Motor neuron (in vitro differentiated cells): ENCODE measurements around the gene CRMP1. TPM values are rescaled to one million over a fixed set of nuclear protein-coding genes. Genes with fewer than 3 reads are reported as not detected.

Experiments
- ATAC-seq, 8 experiments: fragments of 200-7000 bp; cut with Tn5 transposase; replicated peaks in 6 of 8; 2 replicates each; pipeline ENCODE4 v1.8.0; 2021; ENCODE audit warnings: mild to moderate bottlenecking in 8 of 8, moderate library complexity in 8 of 8
- H3K27ac ChIP-seq, 2 donors: fragments of 250-450 bp; sonication (Bioruptor Pico); 2 replicates each; pipeline ENCODE4 v1.9.0; 2021; ENCODE audit warnings: antibody characterized with exemption in 2 of 2, mild to moderate bottlenecking in 2 of 2, moderate library complexity in 1 of 2
- H3K4me1 ChIP-seq, 2 donors: fragments of 250-450 bp; sonication (Bioruptor Pico); replicated peaks in 1 of 2; 2 replicates each; pipeline ENCODE4 v1.6.1; 2021; ENCODE audit warnings: antibody characterized with exemption in 2 of 2, mild to moderate bottlenecking in 2 of 2, moderate library complexity in 1 of 2
- H3K4me3 ChIP-seq, 5 donors: fragments of 250-450 bp; sonication (Bioruptor Pico); 2 replicates each; pipeline ENCODE4 v1.9.0; 2021; ENCODE audit warnings: antibody characterized with exemption in 5 of 5, mild to moderate bottlenecking in 5 of 5, moderate library complexity in 4 of 5
- WGBS, 10 experiments: fragments of 450-650 bp; shearing (Covaris generic); methylation state at CpG; one replicate each; pipeline ENCODE4 v1.0.0; 2022; 5-methylcytosine and 5-hydroxymethylcytosine counted together
- in situ Hi-C, 9 experiments: fragments of 400-800 bp; cut with MboI; loops; one replicate each; pipeline ENCODE4 v1.15.0; 2021; ENCODE audit warnings: low sequenced_read_pairs in 9 of 9, low pct_unique_long_range_greater_than_20kb in 2 of 9; ENCODE audit not compliant: unreplicated experiment in 9 of 9
- total RNA-seq, 8 experiments: library from RNA; unstranded; fragments of 300-600 nt; gene quantifications; 2 replicates each; pipeline versions ENCODE4 v1.2.3 to v1.2.4, GENCODE V29; 2022

Gene CRMP1
- total RNA-seq, 8 experiments from 2014 or later: 3.9 to 468 (median 276) TPM

- ATAC-seq: no peak
- H3K27ac ChIP-seq: peak overlapping the region in 1 of 2 donors; percentile 25
- in situ Hi-C loops: no loop called here
- 8 to 88% (median 65%) methylated on average over 1 to 3 of the region's 3 CpGs; no CpG with 5 or more reads in 6 of the 10 experiments for WGBS, 10 experiments
- H3K4me1 ChIP-seq: peaks cover 43 to 78% of the 10 kb centered on the region in 2 donors
- no peak overlapping the region for H3K4me3 ChIP-seq
Measured at GRCh38 chr4:5916229-5916628, 23.3 kb upstream of the CRMP1 start.

- H3K27ac ChIP-seq: peak overlapping the region in 1 of 2 donors; percentile 47
- H3K4me1 ChIP-seq: peaks cover 32 to 59% of the 10 kb centered on the region in 2 donors
- in situ Hi-C loops: no loop called here
- peak in 5 of 8 experiments; percentile 53 to 78 (median 59) for ATAC-seq
- H3K4me3 ChIP-seq: no peak overlapping the region
- WGBS, 10 experiments: 11 to 58% (median 30%) methylated on average over 1 to 7 of the region's 7 CpGs; no CpG with 5 or more reads in 1 of the 10 experiments
Measured at GRCh38 chr4:5913454-5913853, 20.6 kb upstream of the CRMP1 start.

- no peak overlapping the region for H3K4me3 ChIP-seq
- WGBS, 10 experiments: 100% methylated on average over 1 of the region's 1 CpG; no CpG with 5 or more reads in 8 of the 10 experiments
- peak in 5 of 8 experiments; percentile 16 to 90 (median 35) for ATAC-seq
- peak overlapping the region; percentile 13 to 47 for H3K27ac ChIP-seq
- peaks cover 24 to 50% of the 10 kb centered on the region in 2 donors for H3K4me1 ChIP-seq
- in situ Hi-C loops: no loop called here
Measured at GRCh38 chr4:5912614-5913019, 19.7 kb upstream of the CRMP1 start.

- in situ Hi-C loops: no loop called here
- 0 to 80% (median 65%) methylated on average over 1 to 3 of the region's 3 CpGs; no CpG with 5 or more reads in 1 of the 10 experiments for WGBS, 10 experiments
Measured at GRCh38 chr4:5908876-5909427, 16.1 kb upstream of the CRMP1 start.

GRCh38 chr4:5906191-5906590, 13.3 kb upstream of the CRMP1 start:
- ATAC-seq: peak in 1 of 8 experiments; percentile 31
- WGBS, 10 experiments: 0 to 43% (median 21%) methylated on average over 1 to 5 of the region's 5 CpGs; no CpG with 5 or more reads in 1 of the 10 experiments
- H3K4me3 ChIP-seq: no peak overlapping the region
- in situ Hi-C loops: no loop called here
- no peak overlapping the region for H3K27ac ChIP-seq
- peaks cover 4 to 11% of the 10 kb centered on the region in 2 donors for H3K4me1 ChIP-seq

More at GRCh38 chr4:5908876-5909427, 16.1 kb upstream of the CRMP1 start:
- H3K4me1 ChIP-seq: peaks cover 11 to 32% of the 10 kb centered on the region in 2 donors
- ATAC-seq: peak in 5 of 8 experiments; percentile 18 to 88 (median 74)
- no peak overlapping the region for H3K4me3 ChIP-seq
- no peak overlapping the region for H3K27ac ChIP-seq

- Histone ChIP-seq H3K27ac (no peak overlapping the region), H3K4me1 (peaks cover 4 to 15% of the 10 kb centered on the region in 2 donors), H3K4me3 (no peak overlapping the region)
- WGBS, 10 experiments: 0 to 30% (median 10%) methylated on average over 1 to 2 of the region's 8 CpGs; no CpG with 5 or more reads in 4 of the 10 experiments
- no peak for ATAC-seq
- in situ Hi-C loops: no loop called here
Measured at GRCh38 chr4:5905714-5906113, 12.8 kb upstream of the CRMP1 start.

GRCh38 chr4:5900844-5901243, 8.0 kb upstream of the CRMP1 start:
- ATAC-seq: peak in 4 of 8 experiments; percentile 24 to 41 (median 30)
- Histone ChIP-seq H3K27ac (no peak overlapping the region), H3K4me1 (peaks cover 0 to 20% of the 10 kb centered on the region in 2 donors), H3K4me3 (no peak overlapping the region)
- 0 to 83% (median 60%) methylated on average over 1 to 5 of the region's 5 CpGs; no CpG with 5 or more reads in 3 of the 10 experiments for WGBS, 10 experiments
- in situ Hi-C loops: no loop called here

- no peak for ATAC-seq
- no peak overlapping the region for H3K27ac ChIP-seq
- peaks cover 0 to 14% of the 10 kb centered on the region in 2 donors for H3K4me1 ChIP-seq
- H3K4me3 ChIP-seq: no peak overlapping the region
- in situ Hi-C loops: no loop called here
- 0 to 100% (median 63%) methylated on average over 1 to 4 of the region's 5 CpGs; no CpG with 5 or more reads in 1 of the 10 experiments for WGBS, 10 experiments
Measured at GRCh38 chr4:5899881-5900280, 7.0 kb upstream of the CRMP1 start.

GRCh38 chr4:5899396-5899795, 6.5 kb upstream of the CRMP1 start:
- no peak overlapping the region for H3K4me3 ChIP-seq
- ATAC-seq: no peak
- peaks cover 2 to 17% of the 10 kb centered on the region in 2 donors for H3K4me1 ChIP-seq
- WGBS, 10 experiments: 17 to 100% (median 63%) methylated on average over 1 of the region's 1 CpG; no CpG with 5 or more reads in 4 of the 10 experiments
- H3K27ac ChIP-seq: no peak overlapping the region
- in situ Hi-C loops: no loop called here

GRCh38 chr4:5897674-5898073, 4.8 kb upstream of the CRMP1 start:
- Histone ChIP-seq H3K4me3 (no peak overlapping the region), H3K27ac (no peak overlapping the region), H3K4me1 (peaks cover 14 to 28% of the 10 kb centered on the region in 2 donors)
- 38 to 100% (median 82%) methylated on average over 1 to 12 of the region's 13 CpGs; no CpG with 5 or more reads in 1 of the 10 experiments for WGBS, 10 experiments
- in situ Hi-C loops: no loop called here
- ATAC-seq: no peak

GRCh38 chr4:5895287-5895686, 2.4 kb upstream of the CRMP1 start:
- 0 to 100% (median 88%) methylated on average over 1 to 4 of the region's 4 CpGs; no CpG with 5 or more reads in 1 of the 10 experiments for WGBS, 10 experiments
- peak in 2 of 8 experiments; percentile 6 to 20 for ATAC-seq
- in situ Hi-C loops: no loop called here

GRCh38 chr4:5894266-5894665, 1.4 kb upstream of the CRMP1 start:
- Histone ChIP-seq H3K27ac (no peak overlapping the region), H3K4me3 (no peak overlapping the region), H3K4me1 (peaks cover 20 to 25% of the 10 kb centered on the region in 2 donors)
- WGBS, 10 experiments: 30 to 50% (median 40%) methylated on average over 1 to 5 of the region's 7 CpGs; no CpG with 5 or more reads in 6 of the 10 experiments
- ATAC-seq: no peak
- in situ Hi-C loops: no loop called here

More at GRCh38 chr4:5895287-5895686, 2.4 kb upstream of the CRMP1 start:
- peaks cover 14 to 23% of the 10 kb centered on the region in 2 donors for H3K4me1 ChIP-seq
- no peak overlapping the region for H3K27ac ChIP-seq
- H3K4me3 ChIP-seq: no peak overlapping the region

GRCh38 chr4:5893591-5893990, 705 bp upstream of the CRMP1 start:
- H3K4me3 ChIP-seq: peak overlapping the region in 3 of 5 donors; percentile 79 to 98 (median 84)
- H3K27ac ChIP-seq: no peak overlapping the region
- peaks cover 24 to 26% of the 10 kb centered on the region in 2 donors for H3K4me1 ChIP-seq

More at GRCh38 chr4:5893591-5893990, 705 bp upstream of the CRMP1 start:
- in situ Hi-C loops: no loop called here
- no peak for ATAC-seq
- 44 to 92% (median 52%) methylated on average over 2 to 8 of the region's 8 CpGs; no CpG with 5 or more reads in 4 of the 10 experiments for WGBS, 10 experiments
